ENCODE results near the gene PPP2R2B.

The PPP2R2B gene

DNA sequence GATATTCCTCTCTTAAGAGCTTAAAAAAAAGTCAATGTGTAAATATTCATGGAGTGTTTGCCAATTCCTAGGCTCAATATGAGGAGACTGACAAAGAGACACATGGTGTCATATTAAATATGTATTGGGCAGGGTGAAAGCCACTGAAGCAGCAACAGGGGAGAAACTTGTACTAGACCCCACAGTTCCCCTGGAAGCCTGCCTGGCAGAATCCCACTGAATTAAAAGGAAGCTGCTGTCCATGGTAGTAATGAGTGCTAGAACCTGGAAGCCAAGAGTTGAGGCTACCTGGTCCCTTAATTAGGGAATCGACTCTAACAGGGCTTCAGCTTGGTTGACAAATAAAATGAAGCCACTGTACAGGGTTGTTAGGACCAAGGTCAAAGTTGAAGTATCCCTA is 233.2 kb downstream of the PPP2R2B start:
- H3K27me3 Mint-ChIP-seq, result peaks cover 3% of the 10 kb centered on the region
- H3K4me3 Mint-ChIP-seq, result no peak overlapping the region
- H3K9me3 Mint-ChIP-seq (ENCODE audit: low read depth), result no peaks in the 10 kb centered on the region
- H3K4me1 Mint-ChIP-seq (ENCODE audit: low read depth), result no peaks in the 10 kb centered on the region
- H3K36me3 Mint-ChIP-seq, result no peaks in the 10 kb centered on the region
- H3K27ac Mint-ChIP-seq, result no peak overlapping the region

DNA sequence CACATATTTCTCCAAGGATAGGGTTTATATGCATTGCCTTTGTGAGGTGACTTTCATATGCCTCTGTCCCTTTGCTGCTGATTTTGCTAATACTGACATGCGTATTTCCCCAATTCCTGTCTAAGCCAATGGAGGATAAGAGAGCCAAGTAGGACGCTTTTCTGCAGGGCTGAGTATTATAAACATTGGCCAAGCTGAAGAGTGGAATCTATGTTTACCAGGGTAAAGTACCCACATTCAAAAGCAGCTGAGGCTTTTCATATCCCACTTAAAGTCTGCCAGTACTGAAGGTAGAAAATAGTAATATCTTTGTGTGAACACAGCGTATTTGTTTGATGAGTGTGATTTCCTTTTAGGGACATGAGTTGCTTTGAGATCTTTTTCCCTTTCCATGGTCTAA is 233.7 kb downstream of the PPP2R2B start:
- no peaks in the 10 kb centered on the region for H3K9me3 Mint-ChIP-seq (ENCODE audit: low read depth)
- H3K36me3 Mint-ChIP-seq, result no peaks in the 10 kb centered on the region
- H3K4me1 Mint-ChIP-seq (ENCODE audit: low read depth), result no peaks in the 10 kb centered on the region
- no peak overlapping the region for H3K4me3 Mint-ChIP-seq
- H3K27me3 Mint-ChIP-seq, result peaks cover 3% of the 10 kb centered on the region
- H3K27ac Mint-ChIP-seq, result no peak overlapping the region

DNA sequence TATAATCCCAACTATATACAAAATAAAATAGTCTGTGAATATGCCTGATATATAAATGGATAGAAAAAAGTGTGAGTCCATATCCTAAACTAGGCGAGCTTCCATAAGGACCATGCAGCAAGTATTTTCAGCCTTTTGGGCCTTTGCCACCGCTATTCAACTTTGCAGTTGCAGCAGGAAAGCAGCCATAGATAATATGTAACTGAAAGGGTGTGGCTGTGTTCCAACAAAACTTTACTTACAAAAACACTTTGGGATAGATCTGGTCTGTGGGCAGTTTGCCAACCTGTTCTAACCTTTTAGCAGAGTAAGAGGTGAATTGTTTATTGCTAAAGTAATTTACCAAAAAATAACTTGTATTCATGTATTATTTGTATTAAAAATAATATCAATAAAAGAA is 234.8 kb downstream of the PPP2R2B start:
- Mint-ChIP-seq H3K27ac (no peak overlapping the region), H3K4me1 (ENCODE audit: low read depth) (no peaks in the 10 kb centered on the region), H3K4me3 (no peak overlapping the region), H3K27me3 (peaks cover 3% of the 10 kb centered on the region), H3K36me3 (no peaks in the 10 kb centered on the region), H3K9me3 (ENCODE audit: low read depth) (no peaks in the 10 kb centered on the region)

DNA sequence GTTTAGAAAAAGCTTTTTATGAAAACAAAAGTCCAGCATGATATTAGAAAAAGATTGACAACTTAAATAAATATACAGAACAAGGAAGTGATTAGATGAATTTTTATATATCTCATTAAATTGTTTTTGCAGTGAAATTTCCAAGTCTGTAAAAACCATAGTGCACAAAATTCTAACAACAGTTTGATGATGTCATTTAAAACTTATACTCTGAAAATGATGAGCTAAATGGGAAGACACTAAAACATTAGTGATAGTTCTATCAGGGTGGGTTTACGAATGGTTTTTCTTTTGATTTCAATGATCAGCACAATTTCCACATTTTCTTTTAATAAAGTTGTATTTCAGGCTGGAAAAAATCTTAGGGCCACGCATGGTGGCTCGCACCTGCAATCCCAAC is 236.1 kb downstream of the PPP2R2B start:
- Mint-ChIP-seq H3K27me3 (peaks cover 5% of the 10 kb centered on the region), H3K9me3 (ENCODE audit: low read depth) (no peaks in the 10 kb centered on the region), H3K36me3 (no peaks in the 10 kb centered on the region), H3K4me3 (no peak overlapping the region), H3K4me1 (ENCODE audit: low read depth) (no peaks in the 10 kb centered on the region), H3K27ac (no peak overlapping the region)

DNA sequence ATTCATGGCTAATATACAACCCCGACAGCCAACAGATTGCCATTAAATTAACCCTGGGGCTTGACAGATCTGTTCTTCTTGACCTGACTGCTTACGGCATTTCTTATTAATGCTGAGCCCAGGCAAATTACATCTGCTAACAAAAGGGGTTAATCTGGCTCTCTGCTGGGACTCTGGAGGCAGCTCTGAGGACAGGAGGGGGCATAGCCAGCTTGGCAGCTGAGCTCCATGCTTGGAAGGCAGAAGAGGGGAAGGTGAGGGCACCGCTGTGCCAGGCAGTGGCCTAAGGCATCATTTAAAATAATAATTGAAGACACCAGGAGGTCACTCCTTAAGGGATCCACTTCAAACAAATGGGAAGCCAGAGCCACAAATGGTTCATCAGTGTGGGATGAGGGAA is 236.6 kb downstream of the PPP2R2B start:
- peaks cover 5% of the 10 kb centered on the region for H3K27me3 Mint-ChIP-seq
- no peaks in the 10 kb centered on the region for H3K4me1 Mint-ChIP-seq (ENCODE audit: low read depth)
- no peak overlapping the region for H3K4me3 Mint-ChIP-seq
- no peaks in the 10 kb centered on the region for H3K9me3 Mint-ChIP-seq (ENCODE audit: low read depth)
- no peaks in the 10 kb centered on the region for H3K36me3 Mint-ChIP-seq
- H3K27ac Mint-ChIP-seq, result no peak overlapping the region

DNA sequence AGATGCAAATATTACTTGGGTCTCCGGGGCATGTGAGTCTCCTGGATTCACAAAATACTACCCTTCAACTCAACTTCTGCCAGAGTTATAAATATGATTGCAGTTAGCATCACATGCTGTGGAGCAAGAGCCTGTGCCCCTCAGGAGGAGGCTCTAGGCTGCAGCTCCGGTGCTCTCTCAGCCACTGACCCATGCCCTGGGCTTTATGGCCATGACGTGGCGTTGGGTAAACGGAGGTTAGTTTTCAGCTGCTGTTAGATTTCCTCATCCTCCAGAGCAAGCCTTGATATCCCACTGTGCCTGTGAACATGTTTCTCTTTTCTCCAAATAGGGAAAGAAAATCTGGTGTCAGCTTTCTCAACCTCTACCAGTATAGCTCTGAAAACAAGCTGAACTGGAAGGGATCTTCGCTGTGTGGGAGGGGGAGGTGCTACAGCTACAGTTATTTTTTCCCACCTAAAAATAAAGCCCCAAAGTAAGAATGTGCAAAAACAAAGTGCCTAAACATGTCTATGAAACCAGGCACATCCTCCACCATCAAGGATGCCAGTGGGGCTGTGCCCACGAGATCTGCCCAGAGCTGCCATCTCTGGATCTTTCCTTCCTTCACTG is 238.2 kb downstream of the PPP2R2B start:
- peaks cover 8% of the 10 kb centered on the region for H3K27me3 Mint-ChIP-seq
- no peaks in the 10 kb centered on the region for H3K4me1 Mint-ChIP-seq (ENCODE audit: low read depth)
- H3K9me3 Mint-ChIP-seq (ENCODE audit: low read depth), result no peaks in the 10 kb centered on the region
- H3K36me3 Mint-ChIP-seq, result no peaks in the 10 kb centered on the region
- H3K4me3 Mint-ChIP-seq, result no peak overlapping the region
- H3K27ac Mint-ChIP-seq, result no peak overlapping the region

DNA sequence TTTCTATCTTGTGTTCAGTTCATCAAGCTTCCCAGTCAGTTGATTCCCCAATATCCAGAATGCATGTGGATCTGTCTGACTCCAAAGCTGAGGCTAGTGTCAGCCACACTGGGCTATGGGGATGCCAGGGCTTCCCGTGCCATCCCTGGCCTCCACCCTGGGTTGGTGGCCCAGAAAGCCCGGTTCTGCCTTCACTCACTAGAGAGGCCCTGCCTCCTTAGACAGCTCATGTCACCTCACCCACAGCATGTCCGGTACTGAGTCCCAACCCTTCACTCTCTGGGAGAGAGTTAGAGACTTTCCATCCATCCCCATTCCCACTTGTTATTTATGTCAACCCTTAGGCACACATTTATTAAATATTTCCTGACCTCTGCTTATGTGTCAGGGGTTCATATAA is 243.1 kb downstream of the PPP2R2B start:
- H3K36me3 Mint-ChIP-seq, result no peaks in the 10 kb centered on the region
- H3K4me3 Mint-ChIP-seq, result no peak overlapping the region
- peaks cover 5% of the 10 kb centered on the region for H3K27me3 Mint-ChIP-seq
- H3K9me3 Mint-ChIP-seq (ENCODE audit: low read depth), result no peaks in the 10 kb centered on the region
- no peaks in the 10 kb centered on the region for H3K4me1 Mint-ChIP-seq (ENCODE audit: low read depth)
- H3K27ac Mint-ChIP-seq, result no peak overlapping the region

DNA sequence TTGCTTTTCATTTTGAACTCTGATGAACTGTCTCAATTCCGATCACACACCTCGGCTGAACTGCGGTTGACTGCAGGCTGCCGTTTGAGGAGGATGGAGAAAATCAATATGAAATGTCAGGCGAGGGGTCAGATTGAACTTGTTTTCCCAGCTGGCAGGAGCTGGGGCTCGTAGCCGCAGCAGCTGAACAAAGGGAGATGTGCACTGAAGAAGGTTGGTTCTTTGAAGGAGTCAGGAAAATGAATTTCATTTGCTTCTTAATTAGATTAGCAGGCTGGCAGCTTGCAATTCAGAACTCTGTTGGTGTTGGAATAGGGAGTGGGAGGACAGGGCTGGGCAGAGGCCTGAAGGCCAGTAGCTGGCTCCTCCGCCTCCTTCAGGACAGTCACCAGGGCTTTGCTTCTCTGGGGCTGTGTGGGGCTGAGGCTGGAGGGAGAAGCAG is 245.2 kb downstream of the PPP2R2B start:
- no peak overlapping the region for H3K4me3 Mint-ChIP-seq
- no peaks in the 10 kb centered on the region for H3K9me3 Mint-ChIP-seq (ENCODE audit: low read depth)
- H3K4me1 Mint-ChIP-seq (ENCODE audit: low read depth), result no peaks in the 10 kb centered on the region
- peaks cover 8% of the 10 kb centered on the region for H3K27me3 Mint-ChIP-seq
- no peak overlapping the region for H3K27ac Mint-ChIP-seq
- H3K36me3 Mint-ChIP-seq, result no peaks in the 10 kb centered on the region

DNA sequence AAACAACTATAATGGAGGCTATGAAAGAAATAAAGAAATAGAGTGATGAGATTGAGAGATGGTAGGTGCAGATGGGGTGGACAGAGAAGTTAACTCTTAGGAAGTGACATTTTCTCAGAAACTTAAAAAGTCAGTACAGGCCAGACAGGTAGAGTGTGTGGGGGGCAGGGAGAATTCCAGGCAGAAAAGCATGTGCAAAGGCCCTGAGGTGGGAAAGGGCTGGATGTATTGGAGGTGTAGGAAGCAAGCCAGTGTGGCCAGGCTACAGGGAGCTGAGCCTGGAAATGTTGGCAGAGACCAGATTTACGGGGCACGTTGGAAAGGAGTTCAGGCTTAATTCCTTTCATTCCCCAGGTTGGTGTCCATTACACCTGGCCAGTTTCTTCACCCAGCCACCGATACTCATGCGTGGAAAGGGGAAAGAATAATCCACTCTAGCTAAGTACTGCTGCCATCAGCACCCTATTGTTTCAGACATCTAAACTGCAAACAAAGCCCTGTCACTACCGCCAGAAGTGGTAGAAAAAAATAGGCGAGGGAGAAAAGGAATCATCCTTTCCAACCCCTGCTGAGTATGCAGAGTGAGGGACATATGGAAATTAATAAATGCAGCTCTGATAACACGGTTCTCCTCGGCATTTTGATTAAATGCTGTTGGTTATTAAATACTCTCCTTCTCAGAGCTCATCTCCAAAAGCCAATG is 245.8 kb downstream of the PPP2R2B start:
- Mint-ChIP-seq H3K4me1 (ENCODE audit: low read depth) (no peaks in the 10 kb centered on the region), H3K9me3 (ENCODE audit: low read depth) (no peaks in the 10 kb centered on the region), H3K27me3 (peaks cover 8% of the 10 kb centered on the region), H3K36me3 (no peaks in the 10 kb centered on the region), H3K27ac (no peak overlapping the region), H3K4me3 (no peak overlapping the region)

DNA sequence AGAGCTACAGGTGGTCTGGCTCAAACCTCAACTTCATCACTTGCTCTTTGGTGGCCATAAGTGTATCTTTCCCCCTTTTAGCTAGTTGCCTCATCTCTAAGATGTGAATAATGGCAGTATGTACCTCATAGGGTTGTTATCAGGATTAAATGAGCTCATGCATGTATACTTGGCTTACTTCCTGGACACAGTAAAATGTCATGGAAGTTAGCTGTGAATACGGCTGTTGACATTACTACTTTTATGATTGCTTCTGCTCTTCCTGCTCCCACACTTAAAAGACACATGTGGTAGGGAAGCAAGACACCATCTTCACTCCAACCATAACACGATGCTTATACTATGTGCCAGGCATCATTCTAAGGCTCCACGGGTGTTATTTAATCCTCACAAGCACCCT is 248.1 kb downstream of the PPP2R2B start:
- H3K36me3 Mint-ChIP-seq, result no peaks in the 10 kb centered on the region
- no peak overlapping the region for H3K27ac Mint-ChIP-seq
- H3K4me3 Mint-ChIP-seq, result no peak overlapping the region
- peaks cover 4% of the 10 kb centered on the region for H3K27me3 Mint-ChIP-seq
- no peaks in the 10 kb centered on the region for H3K9me3 Mint-ChIP-seq (ENCODE audit: low read depth)
- H3K4me1 Mint-ChIP-seq (ENCODE audit: low read depth), result no peaks in the 10 kb centered on the region

DNA sequence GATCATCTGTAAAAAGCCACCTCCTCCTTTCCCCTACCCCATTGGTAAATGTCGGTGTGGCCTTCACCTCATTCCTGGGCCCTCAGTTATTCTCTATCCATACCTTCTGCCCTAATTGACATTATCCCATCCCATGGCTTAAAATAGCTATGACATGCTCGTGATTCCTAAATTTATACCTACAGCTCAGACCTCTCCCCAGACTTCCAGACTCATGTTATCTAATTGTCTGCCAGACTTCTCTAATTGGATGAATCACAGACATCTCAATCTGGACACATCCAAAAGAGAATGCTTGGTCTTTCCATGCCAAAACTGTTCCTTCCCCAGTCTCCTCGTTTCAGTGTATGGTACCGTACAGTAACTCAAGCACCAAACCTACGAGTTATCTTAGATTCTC is 249.6 kb downstream of the PPP2R2B start:
- H3K27ac Mint-ChIP-seq, result no peak overlapping the region
- H3K36me3 Mint-ChIP-seq, result no peaks in the 10 kb centered on the region
- no peaks in the 10 kb centered on the region for H3K4me1 Mint-ChIP-seq (ENCODE audit: low read depth)
- peaks cover 4% of the 10 kb centered on the region for H3K27me3 Mint-ChIP-seq
- H3K9me3 Mint-ChIP-seq (ENCODE audit: low read depth), result no peaks in the 10 kb centered on the region
- H3K4me3 Mint-ChIP-seq, result no peak overlapping the region

DNA sequence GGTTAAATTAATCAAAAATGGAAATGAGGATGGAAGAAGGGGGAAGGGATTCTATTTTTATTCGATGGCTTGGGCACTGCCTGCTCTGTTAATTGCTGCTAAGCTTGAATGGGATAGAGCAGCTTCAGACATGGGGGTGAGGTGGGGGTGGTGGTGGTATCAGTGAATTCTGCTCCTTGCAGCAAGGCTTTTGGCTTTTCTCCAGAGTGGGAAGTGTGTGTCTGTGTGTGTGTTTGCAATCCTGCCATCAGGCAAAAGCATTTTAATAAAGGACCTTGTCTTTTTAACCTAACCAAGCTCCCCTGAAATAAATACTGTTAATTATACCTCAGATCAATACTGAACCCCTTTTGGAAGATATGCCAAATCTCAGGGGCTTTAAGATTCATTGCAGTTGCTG is 251.6 kb downstream of the PPP2R2B start:
- H3K9me3 Mint-ChIP-seq (ENCODE audit: low read depth), result no peaks in the 10 kb centered on the region
- no peaks in the 10 kb centered on the region for H3K36me3 Mint-ChIP-seq
- H3K27me3 Mint-ChIP-seq, result peaks cover 4% of the 10 kb centered on the region
- no peaks in the 10 kb centered on the region for H3K4me1 Mint-ChIP-seq (ENCODE audit: low read depth)
- no peak overlapping the region for H3K27ac Mint-ChIP-seq
- H3K4me3 Mint-ChIP-seq, result no peak overlapping the region

DNA sequence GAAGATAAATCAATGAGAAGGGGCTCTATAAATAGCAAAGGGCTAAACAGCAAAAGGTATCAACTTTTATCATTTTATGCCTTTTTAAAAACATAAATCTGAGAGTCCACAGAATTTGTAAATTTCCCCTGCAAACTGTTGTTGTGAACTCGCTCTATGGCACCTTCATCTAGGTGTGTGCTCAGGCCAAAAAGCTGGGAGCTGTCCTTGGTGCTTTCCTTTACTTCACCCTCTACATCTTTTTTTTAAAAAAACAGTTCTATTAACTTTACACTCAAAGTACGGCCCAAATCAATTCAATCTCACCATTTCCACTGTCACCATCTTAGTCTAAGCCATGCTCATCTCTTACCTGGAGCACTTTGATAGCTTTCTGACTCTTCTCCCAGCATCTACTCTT is 254.4 kb downstream of the PPP2R2B start:
- Mint-ChIP-seq H3K9me3 (ENCODE audit: low read depth) (no peaks in the 10 kb centered on the region), H3K4me3 (no peak overlapping the region), H3K27ac (no peak overlapping the region), H3K36me3 (no peaks in the 10 kb centered on the region), H3K4me1 (ENCODE audit: low read depth) (no peaks in the 10 kb centered on the region), H3K27me3 (no peaks in the 10 kb centered on the region)

DNA sequence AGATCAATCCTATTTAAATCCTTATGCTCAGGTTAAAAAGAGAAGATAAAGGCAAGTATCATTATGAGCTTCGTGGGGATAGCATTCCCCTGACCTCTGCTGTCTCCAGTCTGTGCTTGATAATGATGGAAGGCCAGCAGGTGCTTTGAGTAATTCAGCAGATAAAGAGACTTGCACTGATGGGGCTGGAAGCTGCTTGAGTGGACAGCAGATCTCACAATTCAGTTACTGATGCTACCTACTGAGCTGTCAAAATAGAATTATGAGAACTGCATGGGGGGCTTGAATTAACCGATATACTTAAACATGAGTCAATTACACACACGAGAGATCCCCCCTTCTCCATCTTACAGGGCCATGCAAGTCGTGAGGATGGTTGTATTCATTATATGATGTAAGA is 254.9 kb downstream of the PPP2R2B start:
- Mint-ChIP-seq H3K9me3 (ENCODE audit: low read depth) (no peaks in the 10 kb centered on the region), H3K27me3 (no peaks in the 10 kb centered on the region)

DNA sequence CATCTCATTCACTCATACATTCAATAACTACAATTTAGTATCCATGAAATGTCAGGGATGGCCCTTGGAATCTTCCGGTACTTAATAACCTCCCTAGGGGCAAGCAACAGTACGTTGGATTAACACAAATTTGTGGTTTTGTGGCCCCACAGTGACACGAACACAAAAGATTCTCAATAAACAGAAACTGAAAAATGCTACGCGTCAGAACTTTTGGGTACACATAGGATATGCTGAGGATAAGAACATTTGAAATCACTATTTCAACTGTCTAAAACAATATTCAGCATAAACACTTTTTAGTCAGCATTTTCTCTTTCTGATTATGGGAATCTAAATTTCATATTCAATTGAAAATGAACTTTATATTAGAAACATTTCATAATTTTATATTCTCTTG is 255.5 kb downstream of the PPP2R2B start:
- Mint-ChIP-seq H3K27me3 (no peaks in the 10 kb centered on the region), H3K36me3 (no peaks in the 10 kb centered on the region), H3K27ac (no peak overlapping the region), H3K9me3 (ENCODE audit: low read depth) (no peaks in the 10 kb centered on the region), H3K4me1 (ENCODE audit: low read depth) (no peaks in the 10 kb centered on the region), H3K4me3 (no peak overlapping the region)

More for the DNA sequence above, 254.9 kb downstream of the PPP2R2B start:
- Mint-ChIP-seq H3K4me3 (no peak overlapping the region), H3K36me3 (no peaks in the 10 kb centered on the region), H3K4me1 (ENCODE audit: low read depth) (no peaks in the 10 kb centered on the region), H3K27ac (no peak overlapping the region)

DNA sequence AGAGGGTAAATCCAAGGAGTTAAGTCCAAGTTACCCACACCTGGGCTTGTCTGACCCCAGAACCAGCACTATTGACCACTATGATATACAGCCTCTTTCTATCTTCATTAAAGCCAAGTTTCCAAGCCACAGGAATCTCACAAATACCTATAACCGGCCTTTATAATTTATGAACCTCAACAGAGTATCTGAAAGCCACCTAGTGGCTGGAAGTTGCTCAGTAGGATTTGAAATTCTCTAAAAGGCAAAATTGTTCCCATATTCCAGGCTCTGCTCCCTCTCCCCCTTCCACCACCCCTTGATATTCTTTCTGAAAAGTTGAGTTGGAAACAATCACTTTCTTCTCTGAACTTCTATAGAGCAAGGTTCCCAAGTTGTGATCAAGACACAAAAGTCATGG is 256.2 kb downstream of the PPP2R2B start:
- Mint-ChIP-seq H3K4me3 (no peak overlapping the region), H3K27ac (no peak overlapping the region), H3K36me3 (no peaks in the 10 kb centered on the region), H3K27me3 (no peaks in the 10 kb centered on the region), H3K9me3 (ENCODE audit: low read depth) (no peaks in the 10 kb centered on the region), H3K4me1 (ENCODE audit: low read depth) (no peaks in the 10 kb centered on the region)
